Endodermal cell (in vitro differentiated cells): ENCODE data around the gene TSPAN9. TPM values are rescaled to one million over a fixed set of nuclear protein-coding genes. Genes with fewer than 3 reads are reported as not detected.

ENCODE experiments used
- DNase-seq: peaks from one replicate; pipeline ENCODE4 v3.0.0-alpha.2; 2017
- H3K27ac ChIP-seq: 2 replicates; pipeline ENCODE4 v1.5.1; 2013; ENCODE audit warnings: mild to moderate bottlenecking, low read depth, low read length, moderate library complexity
- H3K27me3 ChIP-seq: 2 replicates; pipeline ENCODE4 v1.6.1; 2013; ENCODE audit warnings: mild to moderate bottlenecking, low read length, moderate library complexity; ENCODE audit not compliant: insufficient read depth, control insufficient read depth, poor library complexity, severe bottlenecking
- H3K36me3 ChIP-seq: 2 replicates; pipeline ENCODE4 v1.7.0; 2013; ENCODE audit warnings: mild to moderate bottlenecking, low read length, moderate library complexity; ENCODE audit not compliant: control insufficient read depth, insufficient read depth
- H3K4me1 ChIP-seq: one replicate; pipeline ENCODE4 v1.7.0; 2013; ENCODE audit warnings: low read length; ENCODE audit not compliant: control insufficient read depth, insufficient read depth
- H3K4me3 ChIP-seq: 2 replicates; pipeline ENCODE4 v1.5.1; 2013; ENCODE audit warnings: mild to moderate bottlenecking, low read length, moderate library complexity
- H3K9ac ChIP-seq: 2 replicates; pipeline ENCODE4 v1.6.1; 2013; ENCODE audit warnings: mild to moderate bottlenecking, low read length, moderate library complexity; ENCODE audit not compliant: poor library complexity, severe bottlenecking; ENCODE audit errors: extremely low read depth
- H3K9me3 ChIP-seq: 2 replicates; pipeline ENCODE4 v1.6.1; 2013; ENCODE audit warnings: mild to moderate bottlenecking, low read length, moderate library complexity; ENCODE audit not compliant: control insufficient read depth
- H3K27ac Mint-ChIP-seq: 2 replicates; pipeline ENCODE4 v1.8.0; 2020; ENCODE audit warnings: mixed read lengths
- H3K27me3 Mint-ChIP-seq: 2 replicates; pipeline ENCODE4 v1.8.0; 2021; ENCODE audit warnings: mild to moderate bottlenecking, mixed read lengths; ENCODE audit not compliant: insufficient read depth
- H3K36me3 Mint-ChIP-seq: 2 replicates; pipeline ENCODE4 v1.8.0; 2020; ENCODE audit warnings: low read depth, mixed read lengths
- H3K4me1 Mint-ChIP-seq: 2 replicates; pipeline ENCODE4 v1.8.0; 2020; ENCODE audit warnings: mixed read lengths
- H3K4me3 Mint-ChIP-seq: 2 replicates; pipeline ENCODE4 v1.8.0; 2020; ENCODE audit warnings: mild to moderate bottlenecking, moderate library complexity, mixed read lengths
- H3K9me3 Mint-ChIP-seq: 2 replicates; pipeline ENCODE4 v1.8.0; 2020; ENCODE audit warnings: mild to moderate bottlenecking, mixed read lengths
- CTCF ChIP-seq: fragments of 200-600 bp; sonication (generic); conservative IDR thresholded peaks from 2 replicates; pipeline ENCODE4 v1.5.0; 2021; ENCODE audit warnings: antibody characterized with exemption, mild to moderate bottlenecking
- WGBS, 2 experiments: methylation state at CpG; one replicate each; pipeline versions ENCODE4 v1.1.5 to v1.1.7; 2013; ENCODE audit warnings: missing lambda C conversion rate in 2 of 2, mixed read lengths in 1 of 2; ENCODE audit not compliant: insufficient coverage in 1 of 2, insufficient read length in 1 of 2; 5-methylcytosine and 5-hydroxymethylcytosine counted together
- total RNA-seq, 2 donors: library from RNA; stranded (reverse); fragmentation: NEBNext Ultra II Directional in 1 of 2; extraction: Animal tissue kit (Norgen Biotek cat#: 25700) in 1 of 2; gene quantifications; 2 replicates in 1 of 2; 3 replicates in 1 of 2; pipeline ENCODE4 v1.2.1, GENCODE V29; 2021

TSPAN9 gene
- total RNA-seq, 2 donors from 2014 or later, result 31.9 to 80.8 TPM

GRCh38 chr12:3304436-3305165, 227.4 kb downstream of the TSPAN9 start:
- Histone ChIP-seq H3K9ac (no peak overlapping the region), H3K27me3 (peaks cover 2% of the 10 kb centered on the region), H3K36me3 (no peaks in the 10 kb centered on the region), H3K4me1 (peaks cover 5% of the 10 kb centered on the region), H3K4me3 (no peak overlapping the region), H3K9me3 (no peaks in the 10 kb centered on the region), H3K27ac (no peak overlapping the region)
- peaks cover 4% of the 10 kb centered on the region for H3K27me3 Mint-ChIP-seq
- DNase-seq, result no peak
- H3K4me1 Mint-ChIP-seq, result peaks cover 8% of the 10 kb centered on the region
- H3K27ac Mint-ChIP-seq, result no peak overlapping the region
- TF ChIP-seq CTCF, result no peak
- WGBS, 2 experiments, result 91 to 94% methylated on average over 26 to 30 of the region's 30 CpGs
- H3K36me3 Mint-ChIP-seq, result no peaks in the 10 kb centered on the region
- no peak overlapping the region for H3K4me3 Mint-ChIP-seq
- H3K9me3 Mint-ChIP-seq, result no peaks in the 10 kb centered on the region

GRCh38 chr12:3305464-3305863, 228.3 kb downstream of the TSPAN9 start:
- Mint-ChIP-seq H3K27ac (no peak overlapping the region), H3K9me3 (no peaks in the 10 kb centered on the region), H3K4me3 (no peak overlapping the region), H3K4me1 (peaks cover 2% of the 10 kb centered on the region), H3K27me3 (peaks cover 4% of the 10 kb centered on the region), H3K36me3 (no peaks in the 10 kb centered on the region)
- no peaks in the 10 kb centered on the region for H3K4me1 ChIP-seq
- 88 to 93% methylated on average over 9 to 12 of the region's 12 CpGs for whole genome bisulfite sequencing, 2 experiments
- H3K27me3 ChIP-seq, result no peaks in the 10 kb centered on the region
- H3K27ac ChIP-seq, result no peak overlapping the region
- H3K9ac ChIP-seq, result no peak overlapping the region
- H3K36me3 ChIP-seq, result no peaks in the 10 kb centered on the region
- no peak for TF ChIP-seq CTCF
- no peak overlapping the region for H3K4me3 ChIP-seq
- H3K9me3 ChIP-seq, result no peaks in the 10 kb centered on the region
- no peak for DNase-seq

GRCh38 chr12:3305904-3306619, 228.9 kb downstream of the TSPAN9 start:
- TF ChIP-seq CTCF, result no peak
- Mint-ChIP-seq H3K36me3 (no peaks in the 10 kb centered on the region), H3K4me3 (no peak overlapping the region), H3K27ac (no peak overlapping the region), H3K9me3 (no peaks in the 10 kb centered on the region), H3K27me3 (peaks cover 4% of the 10 kb centered on the region), H3K4me1 (no peaks in the 10 kb centered on the region)
- 91 to 93% methylated on average over 14 to 19 of the region's 19 CpGs for WGBS, 2 experiments
- H3K9ac ChIP-seq, result no peak overlapping the region
- no peaks in the 10 kb centered on the region for H3K4me1 ChIP-seq
- H3K4me3 ChIP-seq, result no peak overlapping the region
- DNase-seq, result no peak
- no peaks in the 10 kb centered on the region for H3K27me3 ChIP-seq
- no peak overlapping the region for H3K27ac ChIP-seq
- H3K36me3 ChIP-seq, result no peaks in the 10 kb centered on the region
- no peaks in the 10 kb centered on the region for H3K9me3 ChIP-seq
